MG63 (cell line): Measurements from ENCODE around the gene MARCHF9. TPM values are rescaled to one million over a fixed set of nuclear protein-coding genes. Genes with fewer than 3 reads are reported as not detected.

ENCODE experiments used
- DNase-seq: peaks from one replicate; pipeline ENCODE4 v3.0.0-alpha.2; 2020
- H3K27me3 ChIP-seq: fragments of 250-450 bp; sonication (Bioruptor Pico); 2 replicates; pipeline ENCODE4 v1.5.1; 2020; ENCODE audit warnings: mild to moderate bottlenecking, moderate library complexity
- H3K36me3 ChIP-seq: fragments of 250-450 bp; sonication (Bioruptor Pico); 2 replicates; pipeline ENCODE4 v1.5.1; 2020; ENCODE audit warnings: mild to moderate bottlenecking, moderate library complexity
- H3K4me3 ChIP-seq: fragments of 250-450 bp; sonication (Bioruptor Pico); 2 replicates; pipeline ENCODE4 v1.5.1; 2020; ENCODE audit warnings: mild to moderate bottlenecking, moderate library complexity
- H3K9me3 ChIP-seq: fragments of 250-450 bp; sonication (Bioruptor Pico); 2 replicates; pipeline ENCODE4 v1.5.1; 2020; ENCODE audit warnings: mild to moderate bottlenecking, moderate library complexity
- total RNA-seq: library from RNA; depleted of rRNA; stranded (reverse); fragments of >200 nt; shearing (Covaris generic); gene quantifications from 2 replicates; pipeline ENCODE4 v1.2.3, GENCODE V29; 2014; ENCODE audit warnings: low replicate concordance; rRNA removed

The MARCHF9 gene
- total RNA-seq, 1 experiment from 2014 or later = 4.9 TPM

GRCh38 chr12:57782608-57783465 is 27.9 kb downstream of the MARCHF9 start, which contains the start of gene TSFM:
Gene TSFM, plus strand, starts transcription at chr12:57782787. Its CDS starts 15 bp downstream, at chr12:57782802.
- Histone ChIP-seq H3K9me3 (no peaks in the 10 kb centered on the region), H3K36me3 (peaks cover 36% of the 10 kb centered on the region), H3K27me3 (no peaks in the 10 kb centered on the region), H3K4me3 (peak within 1 kb of the TSS; percentile 71)
- peak; percentile 95 for DNase-seq

- Histone ChIP-seq H3K36me3 (peaks cover 36% of the 10 kb centered on the region), H3K27me3 (no peaks in the 10 kb centered on the region), H3K4me3 (peak overlapping the region; percentile 71), H3K9me3 (no peaks in the 10 kb centered on the region)
- no peak for DNase-seq
Measured at GRCh38 chr12:57783466-57783801, 28.5 kb downstream of the MARCHF9 start.

DNA sequence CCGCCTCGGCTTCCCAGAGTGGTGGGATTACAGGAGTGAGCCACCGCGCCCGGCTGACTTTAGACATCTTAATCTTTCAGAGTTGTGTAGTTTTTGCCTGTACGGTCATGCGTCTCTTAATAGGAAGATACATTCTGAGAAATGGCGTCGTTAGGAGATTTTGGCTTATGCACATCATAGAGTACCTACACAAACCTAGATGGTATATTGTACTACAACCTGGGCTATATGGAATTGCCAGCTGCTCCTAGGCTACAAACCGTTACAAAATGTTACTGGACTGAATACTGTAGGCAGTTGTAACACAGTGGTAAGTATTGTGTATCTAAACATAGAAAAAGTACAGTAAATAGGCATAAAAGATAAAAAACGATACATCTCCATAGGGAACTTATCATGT is 29.0 kb downstream of the MARCHF9 start:
- DNase-seq = no peak
- H3K27me3 ChIP-seq = no peaks in the 10 kb centered on the region
- peaks cover 38% of the 10 kb centered on the region for H3K36me3 ChIP-seq
- no peaks in the 10 kb centered on the region for H3K9me3 ChIP-seq
- peak overlapping the region; percentile 71 for H3K4me3 ChIP-seq

GRCh38 chr12:57793920-57794319 is 39.0 kb downstream of the MARCHF9 start:
- no peak for DNase-seq
- Histone ChIP-seq H3K27me3 (no peaks in the 10 kb centered on the region), H3K4me3 (no peak overlapping the region), H3K9me3 (no peaks in the 10 kb centered on the region), H3K36me3 (peaks cover 64% of the 10 kb centered on the region)

DNA sequence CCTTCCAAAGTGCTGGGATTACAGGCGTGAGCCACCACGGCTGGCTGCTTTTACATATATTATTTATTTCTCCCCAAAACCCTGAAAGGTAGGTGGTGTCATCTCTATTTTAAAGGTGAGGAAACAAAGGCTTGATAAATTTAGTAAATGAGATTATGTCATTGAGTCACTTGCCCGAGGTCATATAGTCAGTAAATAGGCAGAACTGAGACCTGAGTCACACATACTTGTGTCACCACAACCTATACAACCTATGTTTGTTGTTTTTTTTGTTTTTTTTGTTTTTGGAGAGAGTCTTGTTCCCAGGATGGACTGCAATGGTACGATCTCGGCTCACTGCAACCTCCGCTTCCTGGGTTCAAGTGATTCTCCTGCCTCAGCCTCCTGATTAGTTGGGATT is 40.5 kb downstream of the MARCHF9 start:
- no peaks in the 10 kb centered on the region for H3K27me3 ChIP-seq
- H3K4me3 ChIP-seq = no peak overlapping the region
- peaks cover 69% of the 10 kb centered on the region for H3K36me3 ChIP-seq
- no peaks in the 10 kb centered on the region for H3K9me3 ChIP-seq
- DNase-seq = no peak

- Histone ChIP-seq H3K4me3 (no peak overlapping the region), H3K9me3 (no peaks in the 10 kb centered on the region), H3K36me3 (peaks cover 75% of the 10 kb centered on the region), H3K27me3 (no peaks in the 10 kb centered on the region)
- DNase-seq = no peak
Measured at GRCh38 chr12:57796996-57797395, 42.1 kb downstream of the MARCHF9 start.

DNA sequence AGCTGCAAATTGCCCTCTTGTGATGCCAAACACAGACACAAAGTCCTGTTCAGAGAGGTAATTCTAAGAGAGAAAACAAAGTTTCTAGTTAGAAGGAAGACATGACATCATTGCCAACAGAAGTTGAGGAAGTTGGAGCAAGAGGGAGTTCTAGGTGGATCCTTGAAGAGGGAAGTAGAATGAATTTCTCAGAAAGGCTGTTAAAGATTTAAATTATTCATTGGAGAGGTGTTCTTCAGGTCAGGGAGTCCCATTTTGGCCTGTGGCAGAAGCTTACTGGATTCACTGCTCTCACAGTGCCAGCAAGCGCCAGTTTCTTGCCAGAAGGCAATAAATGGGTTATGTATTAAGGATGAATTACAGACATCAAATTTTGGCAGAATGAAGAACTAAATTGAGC is 43.0 kb downstream of the MARCHF9 start:
- Histone ChIP-seq H3K27me3 (no peaks in the 10 kb centered on the region), H3K36me3 (peaks cover 75% of the 10 kb centered on the region), H3K4me3 (no peak overlapping the region), H3K9me3 (no peaks in the 10 kb centered on the region)
- DNase-seq = no peak

DNA sequence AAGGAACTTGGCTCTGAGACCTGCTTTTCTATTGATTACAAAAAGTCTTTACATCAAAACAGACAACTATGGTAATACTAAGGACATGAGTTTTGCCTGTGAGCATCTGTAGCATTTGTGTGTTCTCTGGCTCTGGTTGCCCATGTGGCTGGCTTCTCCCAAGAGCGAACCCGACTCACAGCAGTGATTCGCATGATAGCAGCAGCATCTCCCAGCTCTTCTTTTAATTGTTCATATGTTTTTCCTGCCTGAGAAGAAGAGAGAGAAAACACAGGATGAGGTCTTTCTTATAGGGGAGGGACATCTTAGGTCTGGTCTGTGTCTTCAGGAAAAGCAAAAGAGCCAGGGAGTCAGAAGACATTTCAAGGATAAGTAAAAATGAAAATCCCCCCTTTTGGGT is 46.1 kb downstream of the MARCHF9 start:
- peaks cover 68% of the 10 kb centered on the region for H3K36me3 ChIP-seq

GRCh38 chr12:57802607-57803006 is 47.7 kb downstream of the MARCHF9 start:
- DNase-seq = no peak
- Histone ChIP-seq H3K4me3 (no peak overlapping the region), H3K9me3 (no peaks in the 10 kb centered on the region), H3K27me3 (no peaks in the 10 kb centered on the region), H3K36me3 (peaks cover 56% of the 10 kb centered on the region)

More for the DNA sequence above, 46.1 kb downstream of the MARCHF9 start:
- DNase-seq = no peak
- no peak overlapping the region for H3K4me3 ChIP-seq
- no peaks in the 10 kb centered on the region for H3K27me3 ChIP-seq
- H3K9me3 ChIP-seq = no peaks in the 10 kb centered on the region

DNA sequence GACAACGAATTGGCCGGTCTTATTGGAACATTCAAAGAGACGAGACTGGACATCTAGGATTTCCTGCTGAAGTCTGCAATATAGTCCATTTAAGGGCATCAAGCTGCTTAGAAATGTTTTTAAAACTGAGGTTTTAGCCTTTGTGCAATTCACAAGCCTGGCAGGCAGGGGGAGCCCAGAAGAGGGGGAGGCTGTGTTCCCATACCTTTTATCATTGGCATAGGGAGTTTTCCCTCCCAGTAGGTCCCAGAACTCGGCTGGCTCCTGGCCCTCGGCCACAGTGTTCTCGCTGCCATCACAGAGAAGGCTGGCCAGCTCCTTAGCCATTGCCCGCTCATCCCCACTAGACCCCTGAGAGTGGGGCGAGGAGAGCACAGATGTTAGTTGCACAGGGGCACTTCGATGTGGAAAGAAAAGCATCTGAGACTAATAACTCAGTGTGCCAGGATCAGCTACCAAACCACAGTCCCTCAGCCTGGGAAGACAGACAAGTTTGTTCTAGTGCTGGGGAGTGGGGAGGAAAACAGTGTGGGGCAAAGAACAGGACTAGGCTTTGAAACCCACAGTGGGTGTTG is 48.5 kb downstream of the MARCHF9 start:
- Histone ChIP-seq H3K4me3 (no peak overlapping the region), H3K9me3 (no peaks in the 10 kb centered on the region), H3K36me3 (peaks cover 59% of the 10 kb centered on the region), H3K27me3 (no peaks in the 10 kb centered on the region)
- peak; percentile 45 for DNase-seq

- H3K9me3 ChIP-seq = no peaks in the 10 kb centered on the region
- no peaks in the 10 kb centered on the region for H3K27me3 ChIP-seq
- H3K36me3 ChIP-seq = peaks cover 44% of the 10 kb centered on the region
- no peak overlapping the region for H3K4me3 ChIP-seq
- no peak for DNase-seq
Measured at GRCh38 chr12:57806677-57807076, 51.8 kb downstream of the MARCHF9 start.

GRCh38 chr12:57807285-57807684 is 52.4 kb downstream of the MARCHF9 start:
- Histone ChIP-seq H3K27me3 (no peaks in the 10 kb centered on the region), H3K9me3 (no peaks in the 10 kb centered on the region), H3K36me3 (peaks cover 39% of the 10 kb centered on the region), H3K4me3 (no peak overlapping the region)
- DNase-seq = no peak

GRCh38 chr12:57808351-57808750 is 53.4 kb downstream of the MARCHF9 start:
- H3K36me3 ChIP-seq = peaks cover 28% of the 10 kb centered on the region
- no peak overlapping the region for H3K4me3 ChIP-seq
- H3K9me3 ChIP-seq = no peaks in the 10 kb centered on the region
- H3K27me3 ChIP-seq = no peaks in the 10 kb centered on the region
- DNase-seq = no peak

- DNase-seq = no peak
- H3K9me3 ChIP-seq = no peaks in the 10 kb centered on the region
- no peaks in the 10 kb centered on the region for H3K27me3 ChIP-seq
- H3K4me3 ChIP-seq = no peak overlapping the region
- H3K36me3 ChIP-seq = peaks cover 17% of the 10 kb centered on the region
Measured at GRCh38 chr12:57809425-57809824, 54.5 kb downstream of the MARCHF9 start.

Other genes with a start within 250 kb of the MARCHF9 start
- 9.9 and 17.1 TPM in 2 replicates for gene DDIT3, start 234.6 kb upstream of the MARCHF9 start, total RNA-seq
- 0.07 and 3.0 TPM in 2 replicates for gene MBD6, start 232.3 kb upstream of the MARCHF9 start, total RNA-seq
- 158 and 249 TPM in 2 replicates for gene DCTN2, start 207.9 kb upstream of the MARCHF9 start, total RNA-seq
- gene KIF5A, start 205.1 kb upstream of the MARCHF9 start, total RNA-seq = not detected in 2 replicates
- 16.3 and 98.3 TPM in 2 replicates for gene PIP4K2C, start 163.9 kb upstream of the MARCHF9 start, total RNA-seq
- 0.20 and 0.52 TPM in 2 replicates for gene DTX3, start 150.3 kb upstream of the MARCHF9 start, total RNA-seq
- 17.0 and 17.4 TPM in 2 replicates for gene ARHGEF25, start 143.7 kb upstream of the MARCHF9 start, total RNA-seq
- 8.9 and 13.9 TPM in 2 replicates for gene B4GALNT1, start 121.9 kb upstream of the MARCHF9 start, total RNA-seq
- gene OS9, start 61.0 kb upstream of the MARCHF9 start, total RNA-seq = 139 and 347 TPM in 2 replicates
- gene AGAP2, start 16.4 kb upstream of the MARCHF9 start, total RNA-seq = not detected in 2 replicates
- gene TSPAN31, start 10.1 kb upstream of the MARCHF9 start, total RNA-seq = 21.2 and 24.3 TPM in 2 replicates
- 457 and 516 TPM in 2 replicates for gene CDK4, start 2.8 kb upstream of the MARCHF9 start, total RNA-seq
- not detected in 2 replicates for gene CYP27B1, start 12.0 kb downstream of the MARCHF9 start, total RNA-seq
- 10.0 and 33.6 TPM in 2 replicates for gene METTL1, start 17.0 kb downstream of the MARCHF9 start, total RNA-seq
- gene EEF1AKMT3, start 17.5 kb downstream of the MARCHF9 start, total RNA-seq = 4.2 and 20.9 TPM in 2 replicates
- gene TSFM, start 27.7 kb downstream of the MARCHF9 start, total RNA-seq = 30.4 and 45.4 TPM in 2 replicates
- gene AVIL, start 63.6 kb downstream of the MARCHF9 start, total RNA-seq = 2.5 TPM in 1 of 2 replicates, not detected in the other
- 73.2 and 73.3 TPM in 2 replicates for gene CTDSP2, start 91.6 kb downstream of the MARCHF9 start, total RNA-seq
- gene ATP23, start 186.5 kb downstream of the MARCHF9 start, total RNA-seq = 11.2 and 16.9 TPM in 2 replicates